ENCODE measurements around the gene LIN7A.

- TF ChIP-seq, protein P1, sequence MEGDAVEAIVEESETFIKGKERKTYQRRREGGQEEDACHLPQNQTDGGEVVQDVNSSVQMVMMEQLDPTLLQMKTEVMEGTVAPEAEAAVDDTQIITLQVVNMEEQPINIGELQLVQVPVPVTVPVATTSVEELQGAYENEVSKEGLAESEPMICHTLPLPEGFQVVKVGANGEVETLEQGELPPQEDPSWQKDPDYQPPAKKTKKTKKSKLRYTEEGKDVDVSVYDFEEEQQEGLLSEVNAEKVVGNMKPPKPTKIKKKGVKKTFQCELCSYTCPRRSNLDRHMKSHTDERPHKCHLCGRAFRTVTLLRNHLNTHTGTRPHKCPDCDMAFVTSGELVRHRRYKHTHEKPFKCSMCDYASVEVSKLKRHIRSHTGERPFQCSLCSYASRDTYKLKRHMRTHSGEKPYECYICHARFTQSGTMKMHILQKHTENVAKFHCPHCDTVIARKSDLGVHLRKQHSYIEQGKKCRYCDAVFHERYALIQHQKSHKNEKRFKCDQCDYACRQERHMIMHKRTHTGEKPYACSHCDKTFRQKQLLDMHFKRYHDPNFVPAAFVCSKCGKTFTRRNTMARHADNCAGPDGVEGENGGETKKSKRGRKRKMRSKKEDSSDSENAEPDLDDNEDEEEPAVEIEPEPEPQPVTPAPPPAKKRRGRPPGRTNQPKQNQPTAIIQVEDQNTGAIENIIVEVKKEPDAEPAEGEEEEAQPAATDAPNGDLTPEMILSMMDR (IDR thresholded peaks at IDR 0.05; ENCODE audit: poor library complexity, severe bottlenecking), result no peak
- TF ChIP-seq TAF1 (IDR thresholded peaks at IDR 0.05; ENCODE audit: low read depth) (no peak), POLR2AphosphoS5 (IDR thresholded peaks at IDR 0.05) (no peak), EZH2 (IDR thresholded peaks at IDR 0.05; ENCODE audit: borderline replicate concordance, insufficient read depth, low read length, poor library complexity, severe bottlenecking) (no peak), RAD21 (conservative IDR thresholded peaks at IDR 0.05) (no peak)
- TF ChIP-seq, protein P2, sequence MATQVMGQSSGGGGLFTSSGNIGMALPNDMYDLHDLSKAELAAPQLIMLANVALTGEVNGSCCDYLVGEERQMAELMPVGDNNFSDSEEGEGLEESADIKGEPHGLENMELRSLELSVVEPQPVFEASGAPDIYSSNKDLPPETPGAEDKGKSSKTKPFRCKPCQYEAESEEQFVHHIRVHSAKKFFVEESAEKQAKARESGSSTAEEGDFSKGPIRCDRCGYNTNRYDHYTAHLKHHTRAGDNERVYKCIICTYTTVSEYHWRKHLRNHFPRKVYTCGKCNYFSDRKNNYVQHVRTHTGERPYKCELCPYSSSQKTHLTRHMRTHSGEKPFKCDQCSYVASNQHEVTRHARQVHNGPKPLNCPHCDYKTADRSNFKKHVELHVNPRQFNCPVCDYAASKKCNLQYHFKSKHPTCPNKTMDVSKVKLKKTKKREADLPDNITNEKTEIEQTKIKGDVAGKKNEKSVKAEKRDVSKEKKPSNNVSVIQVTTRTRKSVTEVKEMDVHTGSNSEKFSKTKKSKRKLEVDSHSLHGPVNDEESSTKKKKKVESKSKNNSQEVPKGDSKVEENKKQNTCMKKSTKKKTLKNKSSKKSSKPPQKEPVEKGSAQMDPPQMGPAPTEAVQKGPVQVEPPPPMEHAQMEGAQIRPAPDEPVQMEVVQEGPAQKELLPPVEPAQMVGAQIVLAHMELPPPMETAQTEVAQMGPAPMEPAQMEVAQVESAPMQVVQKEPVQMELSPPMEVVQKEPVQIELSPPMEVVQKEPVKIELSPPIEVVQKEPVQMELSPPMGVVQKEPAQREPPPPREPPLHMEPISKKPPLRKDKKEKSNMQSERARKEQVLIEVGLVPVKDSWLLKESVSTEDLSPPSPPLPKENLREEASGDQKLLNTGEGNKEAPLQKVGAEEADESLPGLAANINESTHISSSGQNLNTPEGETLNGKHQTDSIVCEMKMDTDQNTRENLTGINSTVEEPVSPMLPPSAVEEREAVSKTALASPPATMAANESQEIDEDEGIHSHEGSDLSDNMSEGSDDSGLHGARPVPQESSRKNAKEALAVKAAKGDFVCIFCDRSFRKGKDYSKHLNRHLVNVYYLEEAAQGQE (IDR thresholded peaks at IDR 0.05; ENCODE audit: borderline replicate concordance), result no peak
Measured at GRCh38 chr12:80838708-80839107, 99.0 kb downstream of the LIN7A start.

All from neural cell (in vitro differentiated cells).